DMS153 (cell line): Measurements from ENCODE around the gene SOX21.

Experiments used
- DNase-seq: peaks from one replicate; lab custom pipeline; 2025; lab: John Stamatoyannopoulos, UW

The SOX21 gene

DNA sequence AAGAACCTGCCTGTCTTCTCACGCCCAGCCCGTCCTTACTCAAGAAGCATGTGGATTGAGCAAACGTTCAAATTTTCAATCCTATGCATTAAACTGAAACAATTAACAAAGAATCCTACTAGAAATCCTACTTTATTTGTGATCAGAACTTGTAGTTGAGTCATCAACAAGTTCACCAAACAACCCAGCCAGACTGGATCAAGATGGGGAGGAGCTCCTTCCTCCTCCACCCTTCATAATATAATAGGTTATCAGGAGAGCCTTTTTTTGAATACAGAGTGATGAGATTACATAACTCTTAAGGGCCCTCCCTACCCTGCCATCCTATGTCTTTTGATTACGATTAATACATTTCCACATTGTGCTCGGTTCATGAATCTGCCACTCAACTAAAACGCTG is 32.7 kb downstream of the SOX21 start:
- no peak for DNase-seq

- DNase-seq: no peak
These were observed 33.5 kb downstream of the SOX21 start for GRCh38 chr13:94678845-94679244.

DNA sequence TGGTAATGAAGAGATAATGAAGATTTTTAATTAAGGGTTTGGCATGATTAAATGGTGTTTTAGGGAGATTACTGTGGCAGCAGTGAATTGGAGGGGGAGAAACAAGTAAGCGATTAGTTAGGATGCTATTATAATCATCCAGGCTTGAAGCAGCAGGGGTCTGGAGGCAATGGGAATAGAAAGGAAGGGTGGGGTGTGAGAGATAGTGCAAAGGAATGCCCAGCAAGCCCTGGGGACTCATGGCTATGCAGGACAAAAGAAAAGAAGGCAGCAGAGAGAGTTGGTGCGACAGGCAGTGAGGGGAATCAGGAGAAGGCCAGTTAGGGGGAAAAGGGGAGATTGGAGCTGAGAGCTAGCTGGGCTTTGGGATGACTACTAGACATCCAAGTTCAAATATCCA is 34.5 kb downstream of the SOX21 start:
- DNase-seq: no peak

DNA sequence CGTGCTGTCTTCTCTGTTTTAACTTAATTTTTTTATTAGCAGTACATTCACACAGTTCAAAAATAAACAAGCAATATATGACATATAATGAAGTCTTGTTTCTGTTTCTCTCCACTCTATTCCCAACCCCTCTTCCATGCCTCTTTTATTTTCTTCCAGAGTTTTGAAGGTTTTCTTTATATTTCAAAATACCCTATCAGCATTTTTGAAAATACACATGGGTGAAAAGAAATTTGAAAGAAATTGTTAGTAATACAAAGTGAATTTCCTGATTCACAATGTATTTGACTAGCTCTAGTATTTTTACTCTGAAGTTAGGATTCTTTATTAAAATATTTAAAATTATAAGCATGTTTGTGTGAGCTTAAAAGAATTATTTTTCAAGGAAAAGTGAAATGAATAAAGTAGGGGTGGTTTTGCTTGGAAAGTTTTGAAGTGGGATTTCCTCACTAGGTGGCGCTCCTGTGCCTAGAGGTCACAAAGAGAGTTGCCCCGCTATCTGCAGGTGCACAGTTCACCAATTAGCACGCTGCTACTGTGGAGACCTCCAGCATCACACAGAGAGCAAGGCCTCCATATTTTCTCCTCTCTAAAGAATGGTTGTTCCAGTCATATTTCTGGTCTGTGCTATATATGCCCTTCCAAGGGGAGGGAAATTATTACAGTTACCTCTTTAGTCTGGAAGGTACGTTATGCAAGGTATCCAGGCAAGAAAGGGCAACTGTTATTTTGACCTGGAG is 37.6 kb downstream of the SOX21 start:
- no peak for DNase-seq

- no peak for DNase-seq
These were observed 38.5 kb downstream of the SOX21 start for GRCh38 chr13:94673851-94674250.

DNA sequence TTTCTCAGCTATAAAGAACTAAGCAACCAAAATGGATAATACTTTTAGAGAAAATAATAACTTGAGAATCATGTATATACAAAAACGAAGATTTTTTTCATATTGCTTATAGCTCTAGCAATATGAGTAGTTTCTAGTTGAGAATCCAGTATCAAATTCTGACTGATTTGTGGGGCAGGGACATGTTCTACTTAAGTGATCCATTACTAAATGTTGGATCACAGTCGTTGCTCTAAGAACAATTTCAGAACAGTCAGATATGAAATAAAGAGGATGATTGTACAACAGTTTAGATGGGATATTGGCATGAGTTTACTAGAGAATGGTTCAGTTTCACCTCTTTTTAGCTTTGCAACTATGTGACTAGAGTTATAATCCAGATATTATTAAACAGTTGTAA is 39.9 kb downstream of the SOX21 start:
- DNase-seq: no peak

- no peak for DNase-seq
These were observed 45.2 kb downstream of the SOX21 start for GRCh38 chr13:94667190-94667589.

DNA sequence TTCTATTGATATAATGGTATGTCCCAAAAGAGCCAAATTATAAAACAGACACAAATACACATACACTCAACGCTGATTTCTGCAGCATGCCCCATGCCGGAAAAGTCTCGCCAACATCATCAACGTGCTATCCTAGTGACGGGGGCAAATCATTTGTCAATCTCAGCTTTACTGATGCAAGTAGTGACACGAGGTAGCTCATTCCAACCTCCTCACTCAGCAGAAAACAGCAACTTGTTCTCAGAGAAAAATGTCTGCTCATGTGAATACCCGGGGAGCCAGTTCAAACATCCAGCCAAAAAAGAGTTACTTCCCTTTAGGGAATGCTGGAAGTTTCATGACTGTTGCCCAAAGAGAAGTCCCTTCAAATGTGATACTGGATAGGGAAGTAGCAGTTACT is 46.3 kb downstream of the SOX21 start:
- no peak for DNase-seq

GRCh38 chr13:94664889-94665288 is 47.5 kb downstream of the SOX21 start:
- no peak for DNase-seq

DNA sequence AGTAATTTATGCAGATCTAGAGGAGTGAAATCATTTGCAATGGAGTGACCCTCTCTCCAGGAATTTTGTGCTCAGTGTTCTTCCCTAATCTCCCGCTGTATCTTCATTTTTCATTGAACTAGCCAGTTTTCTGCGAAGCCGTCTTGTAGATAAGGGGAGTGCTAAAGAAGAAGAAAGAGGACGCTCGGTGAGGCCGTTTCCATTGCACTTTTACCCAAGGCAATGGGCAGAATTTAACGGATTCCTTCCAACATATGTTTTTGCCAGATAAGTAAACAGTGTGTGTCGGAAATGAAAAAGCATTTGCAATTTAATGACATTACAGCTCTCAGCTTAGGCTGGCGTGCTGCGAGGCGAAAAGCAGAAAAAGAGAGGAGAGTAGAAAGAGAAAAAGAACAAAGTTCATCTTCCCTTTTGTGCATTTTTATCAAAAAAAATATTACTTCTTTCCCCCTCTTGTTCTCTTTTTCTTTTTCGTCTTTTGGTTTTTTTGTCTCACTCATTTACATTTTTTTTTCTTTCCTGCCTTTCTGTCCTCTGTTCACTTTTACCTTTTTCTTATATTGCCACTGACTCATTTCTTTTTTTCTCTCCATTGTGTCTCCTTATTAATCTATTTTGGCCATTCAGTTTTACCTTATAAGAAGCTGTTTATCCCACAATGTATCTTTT is 49.9 kb downstream of the SOX21 start:
- no peak for DNase-seq

DNA sequence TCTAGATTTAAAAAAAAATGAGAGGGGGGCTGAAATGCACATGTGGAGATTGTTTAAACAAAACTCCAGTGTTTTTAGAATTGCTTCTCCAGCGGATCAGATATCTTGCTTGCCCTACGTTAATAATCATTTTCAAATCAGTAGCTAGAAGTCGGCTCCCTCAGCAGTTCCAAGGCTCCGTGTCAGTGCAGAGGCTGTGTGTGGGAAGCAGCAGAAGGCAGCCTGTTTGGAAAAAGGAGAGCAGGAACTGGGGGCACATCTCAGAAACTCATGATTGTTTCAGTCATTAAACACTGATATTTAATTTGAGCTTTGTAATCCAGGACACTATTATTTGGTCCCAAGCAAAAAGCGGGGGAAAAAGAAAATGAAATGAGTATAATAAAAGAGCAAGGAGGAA is 50.9 kb downstream of the SOX21 start:
- DNase-seq: no peak

DNA sequence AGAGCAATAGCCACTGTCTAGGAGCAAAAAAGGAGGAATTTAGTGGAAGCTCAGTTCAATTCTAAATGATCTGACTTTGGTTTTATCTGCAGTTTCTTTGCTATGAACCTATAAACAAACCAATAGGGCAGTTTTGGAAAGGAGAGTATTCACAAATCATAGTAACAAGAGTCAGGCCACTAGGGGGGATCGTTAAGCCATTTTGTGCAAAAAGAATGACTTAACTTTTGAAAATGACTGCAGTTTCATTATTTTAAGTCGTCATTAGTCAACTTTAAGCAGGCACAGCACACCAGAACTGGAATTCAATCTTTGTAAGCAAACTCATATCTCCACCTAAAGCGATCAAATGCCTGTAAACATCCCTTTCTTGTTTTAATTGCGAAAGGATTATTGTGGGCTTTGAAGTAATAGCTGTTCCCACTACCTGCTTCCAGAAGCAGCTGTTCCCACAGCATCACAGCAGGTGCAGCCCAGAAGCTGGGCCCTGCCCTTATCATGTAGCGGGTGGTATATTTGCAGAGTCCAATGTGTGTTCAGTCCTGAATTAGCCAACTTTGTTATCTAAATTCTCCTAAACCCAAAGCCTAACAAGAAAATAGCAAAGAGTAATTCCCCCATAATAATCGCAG is 51.5 kb downstream of the SOX21 start:
- DNase-seq: no peak
